Heart left ventricle (tissue), 16 donors: Measurements from ENCODE around the gene APOE. TPM values are rescaled to one million over a fixed set of nuclear protein-coding genes. Genes with fewer than 3 reads are reported as not detected.

Experiments
- ATAC-seq, 4 donors: fragments of 200-7000 bp; cut with Tn5 transposase; one replicate each; pipeline ENCODE4 v1.9.1; 2020 to 2022; ENCODE audit warnings: moderate library complexity in 4 of 4, mild to moderate bottlenecking in 3 of 4, moderate number of reproducible peaks in 1 of 4
- DNase-seq, 5 donors: peaks; one replicate each; pipeline ENCODE4 v3.0.0-alpha.2; 2020
- H3K27ac ChIP-seq, 12 donors: fragments of 200-600 bp; sonication (generic) in 4 of 12; one replicate each; pipeline versions ENCODE4 v1.5.0 to v1.8.0; 2016 to 2022; ENCODE audit warnings: mild to moderate bottlenecking in 2 of 12
- H3K27me3 ChIP-seq, 9 donors: fragments of 200-600 bp; sonication (generic) in 2 of 9; one replicate each; pipeline versions ENCODE4 v1.5.1 to v1.8.0; 2016 to 2022; ENCODE audit warnings: mild to moderate bottlenecking in 3 of 9
- H3K36me3 ChIP-seq, 9 donors: fragments of 200-600 bp; sonication (generic) in 2 of 9; one replicate each; pipeline versions ENCODE4 v1.5.0 to v1.8.0; 2018 to 2022; ENCODE audit warnings: mild to moderate bottlenecking in 2 of 9
- H3K4me1 ChIP-seq, 12 donors: fragments of 200-600 bp; sonication (generic) in 4 of 12; one replicate each; pipeline versions ENCODE4 v1.5.0 to v1.8.0; 2016 to 2022; ENCODE audit warnings: mild to moderate bottlenecking in 3 of 12
- H3K4me3 ChIP-seq, 12 donors: fragments of 200-600 bp; sonication (generic) in 4 of 12; one replicate each; pipeline versions ENCODE4 v1.5.0 to v1.8.0; 2017 to 2022; ENCODE audit warnings: mild to moderate bottlenecking in 9 of 12, moderate library complexity in 4 of 12
- H3K9me3 ChIP-seq, 12 donors: fragments of 200-600 bp; sonication (generic) in 4 of 12; one replicate each; pipeline versions ENCODE4 v1.5.0 to v1.8.0; 2016 to 2022; ENCODE audit warnings: mild to moderate bottlenecking in 1 of 12
- CTCF ChIP-seq, 12 donors: fragments of 200-600 bp; sonication (generic) in 4 of 12; IDR thresholded peaks; one replicate each; pipeline versions ENCODE4 v1.5.0 to v1.8.0; 2018 to 2022; ENCODE audit warnings: antibody characterized with exemption in 12 of 12, mild to moderate bottlenecking in 5 of 12
- POLR2A ChIP-seq, 2 donors: fragments of 450-650 bp; IDR thresholded peaks; one replicate each; pipeline ENCODE4 v1.6.1; 2017; ENCODE audit warnings: antibody characterized with exemption in 2 of 2, mild to moderate bottlenecking in 2 of 2, moderate library complexity in 2 of 2
- WGBS, 4 donors: extraction: QIAGEN DNeasy Blood & Tissue Kit in 2 of 4; methylation state at CpG; one replicate each; pipeline versions ENCODE4 v1.1.5 to v1.1.7; 2013 to 2018; 5-methylcytosine and 5-hydroxymethylcytosine counted together
- intact Hi-C, 10 donors: fragments of 100-400 bp; cut with DNase I; formaldehyde crosslinking; loops; one replicate each; pipeline versions ENCODE4 v1.11.1 to v1.14.2; 2022
- polyA plus RNA-seq, 2 donors: library from polyadenylated mRNA; stranded (reverse); fragments of 200-250 nt; gene quantifications; one replicate each; pipeline ENCODE4 v1.2.3, GENCODE V29; 2013
- total RNA-seq, 9 donors: library from RNA; depleted of rRNA in 2 of 9; stranded (reverse); fragments of >200 nt in 2 of 9; fragmentation: NEBNext Ultra II Directional in 3 of 9; extraction: Animal tissue kit (Norgen Biotek cat#: 25700) in 3 of 9; gene quantifications; one replicate each; pipeline versions ENCODE4 v1.1.0 to v1.2.4, GENCODE V29; 2016 to 2023
- donor health status: ischemic (EF 13 %, LVEDD 7.1; RV severe dilation, severe dysfunction).
- donor health status: healthy with polysubstance abuse.
- donor health status: DM: no; HTN: yes; CAD: no.
- donor health status: DM: no; HTN: no; CAD: no.
- donor health status: ischemic (EF 25% LVEDD 6.9; RV normal size, moderate dysfunction).
- donor health status: ischemic (EF 25% LVEDD 5.7; RV mildly dilated, moderate dysfunction).
- donor health status: healthy.
- donor health status: DM: yes; HTN: yes; CAD: no.
- donor health status: ischemic (EF 35%, LVEDD 5.7; RV mildly dilated, moderate dysfunction).
- donor health status: nonischemic (EF 11% LVEDD 7.7; RV severe dilation, severe dysfunction).
- donor health status: DM: yes; HTN: yes; CAD: no.
- donor health status: PGD.
- donor health status: ischemic (EF 29% LVEDD 5.4; RV normal size, mild dysfunction).
- donor health status: nonischemic (EF 23%, LVEDD 6.1; RV moderate dilation, normal function).

The APOE gene
- total and polyA plus RNA-seq, 11 donors: 4.1 to 149 (median 33.2) TPM

- peaks cover 0 to 33% (median 24%) of the 10 kb centered on the region in 12 donors for H3K4me1 ChIP-seq
- peak overlapping the region in 5 of 12 donors; percentile 3 to 42 (median 27) for H3K27ac ChIP-seq
- H3K9me3 ChIP-seq: no peaks in the 10 kb centered on the region
- TF ChIP-seq CTCF (IDR thresholded peaks at IDR 0.05) (peak; percentile 72 to 90 (median 84)), POLR2A (IDR thresholded peaks at IDR 0.05) (no peak)
- WGBS, 4 donors: 50 to 56% (median 52%) methylated on average over 13 of the region's 13 CpGs
- no peak overlapping the region for H3K4me3 ChIP-seq
- intact Hi-C loops: loop anchor here in 9 of 10 donors (1.0 to 10.0 kb wide), 6 partner anchors 47 to 167 kb away; partner anchors contain the start of gene APOE (in 3 of the 9)
- DNase-seq (peak in 4 of 5 donors; percentile 41 to 64 (median 56)), ATAC-seq (no peak)
- H3K36me3 ChIP-seq: peaks cover 0 to 23% (median 10%) of the 10 kb centered on the region in 9 donors
- no peaks in the 10 kb centered on the region for H3K27me3 ChIP-seq
Measured at GRCh38 chr19:44951179-44952159, 45.9 kb downstream of the APOE start.

GRCh38 chr19:44954278-44954648, 48.7 kb downstream of the APOE start:
- H3K4me3 ChIP-seq: peak overlapping the region; percentile 70 to 100 (median 88)
- H3K36me3 ChIP-seq: peaks cover 0 to 21% (median 10%) of the 10 kb centered on the region in 9 donors
- DNase-seq (no peak), ATAC-seq (no peak)
- TF ChIP-seq POLR2A (IDR thresholded peaks at IDR 0.05) (no peak), CTCF (IDR thresholded peaks at IDR 0.05) (no peak)
- intact Hi-C loops: loop anchor here in 5 of 10 donors (2.0 to 10.0 kb wide), 5 partner anchors 47 to 169 kb away; partner anchors contain the start of genes APOE (in 1 of the 5) and RELB (in 1 of the 5)
- peaks cover 0 to 57% (median 41%) of the 10 kb centered on the region in 12 donors for H3K4me1 ChIP-seq
- peak overlapping the region; percentile 89 to 98 (median 95) for H3K27ac ChIP-seq
- H3K27me3 ChIP-seq: no peaks in the 10 kb centered on the region
- 26 to 32% (median 29%) methylated on average over 13 of the region's 13 CpGs for WGBS, 4 donors
- H3K9me3 ChIP-seq: no peaks in the 10 kb centered on the region

- Histone ChIP-seq H3K27ac (peak within 1 kb of the TSS; percentile 89 to 98 (median 95)), H3K36me3 (peaks cover 0 to 18% (median 6%) of the 10 kb centered on the region in 9 donors), H3K27me3 (no peaks in the 10 kb centered on the region), H3K4me1 (peaks cover 0 to 62% (median 41%) of the 10 kb centered on the region in 12 donors), H3K9me3 (no peaks in the 10 kb centered on the region), H3K4me3 (peak within 1 kb of the TSS; percentile 70 to 100 (median 90))
- TF ChIP-seq POLR2A (IDR thresholded peaks at IDR 0.05): peak in 1 of 2 donors; percentile 28
- TF ChIP-seq CTCF (IDR thresholded peaks at IDR 0.05): peak in 1 of 12 donors; percentile 8
- intact Hi-C loops: loop anchor here in 6 of 10 donors (1.0 to 10.0 kb wide), 8 partner anchors 42 to 170 kb away; partner anchors contain the start of genes RELB (in 2 of the 6), APOE (in 1 of the 6) and CLASRP (in 1 of the 6)
- peak; percentile 95 to 97 (median 96) for ATAC-seq
- peak; percentile 98 to 99 (median 98) for DNase-seq
- 0 to 1% (median 1%) methylated on average over 34 to 65 of the region's 65 CpGs for WGBS, 4 donors
Measured at GRCh38 chr19:44954649-44955504, 49.3 kb downstream of the APOE start, which contains the start of gene CLPTM1. CLPTM1 (plus strand) TSS chr19:44955380; CDS start chr19:44955396, 16 bp downstream.
